Panc1 (cell line): ENCODE results near the gene PSMD8. TPM values are rescaled to one million over a fixed set of nuclear protein-coding genes. Genes with fewer than 3 reads are reported as not detected.
"Not testable (repeated sequence)": the region's sequence is repeated elsewhere in the genome, so short reads cannot be mapped to it uniquely, and the experiment has no call there.

Source experiments
- ATAC-seq: fragments of 200-7000 bp; cut with Tn5 transposase; 2 replicates; pipeline ENCODE4 v1.9.1; 2020; ENCODE audit warnings: mild to moderate bottlenecking, moderate library complexity
- BruUV-seq: library from RNA; stranded (reverse); fragments of 400-500 nt; replicated peaks from 2 replicates; lab custom pipeline; 2021; lab: Mats Ljungman, UMichigan
- CTCF ChIA-PET: fragments of 300-600 bp; sonication (Branson Sonifier 250); formaldehyde crosslinking; loops from one replicate; lab custom pipeline; 2022; ENCODE audit warnings: antibody characterized with exemption; lab: Charles Lee
- POLR2A ChIA-PET: fragments of 300-600 bp; sonication (Branson Sonifier 250); formaldehyde crosslinking; loops from one replicate; lab custom pipeline; 2022; ENCODE audit warnings: antibody characterized with exemption; lab: Charles Lee
- DNase-seq: peaks from one replicate; pipeline ENCODE4 v3.0.0-alpha.2; 2010; ENCODE audit warnings: low read depth, low spot score
- H3K27ac ChIP-seq: 2 replicates; pipeline ENCODE4 v1.5.1; 2011; ENCODE audit warnings: mild to moderate bottlenecking, low read length, inconsistent platforms
- H3K27me3 ChIP-seq: fragments of 200-500 bp; sonication (Bioruptor generic); 2 replicates; pipeline ENCODE4 v1.6.0; 2014; ENCODE audit warnings: low read length, inconsistent platforms; ENCODE audit not compliant: control insufficient read depth, insufficient read depth
- H3K36me3 ChIP-seq: fragments of 200-500 bp; sonication (Bioruptor generic); 2 replicates; pipeline ENCODE4 v1.5.1; 2014; ENCODE audit warnings: inconsistent platforms, mild to moderate bottlenecking, low read length, moderate library complexity; ENCODE audit not compliant: control insufficient read depth, insufficient read depth
- H3K4me1 ChIP-seq: 2 replicates; pipeline ENCODE4 v1.5.1; 2011; ENCODE audit warnings: inconsistent platforms, mild to moderate bottlenecking, low read length, moderate library complexity; ENCODE audit not compliant: control insufficient read depth, insufficient read depth
- H3K4me3 ChIP-seq, 2 experiments: 2 replicates each; pipeline ENCODE4 v1.5.1; 2011 to 2012; ENCODE audit warnings: low read depth in 2 of 2, low read length in 2 of 2, mild to moderate bottlenecking in 2 of 2, inconsistent platforms in 1 of 2, moderate library complexity in 1 of 2
- H3K9me3 ChIP-seq: fragments of 200-500 bp; sonication (Bioruptor generic); 2 replicates; pipeline ENCODE4 v1.5.1; 2014; ENCODE audit warnings: low read depth, mild to moderate bottlenecking, inconsistent platforms, low read length, moderate library complexity; ENCODE audit not compliant: control insufficient read depth, insufficient read depth
- POLR2AphosphoS5 ChIP-seq: IDR thresholded peaks from 2 replicates; pipeline ENCODE4 v1.6.1; 2012; ENCODE audit warnings: mild to moderate bottlenecking, low read depth, low read length, moderate library complexity
- REST ChIP-seq, 2 experiments: IDR thresholded peaks; 2 replicates each; pipeline ENCODE4 v1.6.1; 2011 to 2012; ENCODE audit warnings: low read depth in 2 of 2, control low read depth in 1 of 2, low read length in 1 of 2, mild to moderate bottlenecking in 1 of 2, moderate library complexity in 1 of 2; ENCODE audit not compliant: insufficient read depth in 1 of 2
- SIN3A ChIP-seq: IDR thresholded peaks from 2 replicates; pipeline ENCODE4 v1.6.1; 2012; ENCODE audit warnings: low read depth, mild to moderate bottlenecking, low read length, moderate library complexity, borderline replicate concordance; ENCODE audit not compliant: insufficient read depth
- TCF7L2 ChIP-seq: IDR thresholded peaks from 2 replicates; pipeline ENCODE4 v1.6.1; 2011; ENCODE audit warnings: mild to moderate bottlenecking, low read depth, low read length, inconsistent platforms
- in situ Hi-C: cut with HindIII; loops from 2 replicates; pipeline ENCODE4 v1.10.0; 2016; ENCODE audit warnings: low sequenced_read_pairs, low pct_unique_long_range_greater_than_20kb
- intact Hi-C: fragments of 100-400 bp; cut with micrococcal nuclease; formaldehyde crosslinking; loops from one replicate; pipeline ENCODE4 v1.10.0; 2022; ENCODE audit not compliant: unreplicated experiment
- total RNA-seq: library from RNA; stranded (reverse); gene quantifications from one replicate; pipeline ENCODE4 v1.2.1, GENCODE V29; 2021; ENCODE audit not compliant: unreplicated experiment
- TF ChIP-seq, protein P1 (sequence below): fragments of 450-650 bp; IDR thresholded peaks from 2 replicates; pipeline ENCODE4 v1.5.1; 2017; ENCODE audit warnings: mild to moderate bottlenecking

The PSMD8 gene
- total RNA-seq, 1 experiment from 2014 or later, result 388 TPM

DNA sequence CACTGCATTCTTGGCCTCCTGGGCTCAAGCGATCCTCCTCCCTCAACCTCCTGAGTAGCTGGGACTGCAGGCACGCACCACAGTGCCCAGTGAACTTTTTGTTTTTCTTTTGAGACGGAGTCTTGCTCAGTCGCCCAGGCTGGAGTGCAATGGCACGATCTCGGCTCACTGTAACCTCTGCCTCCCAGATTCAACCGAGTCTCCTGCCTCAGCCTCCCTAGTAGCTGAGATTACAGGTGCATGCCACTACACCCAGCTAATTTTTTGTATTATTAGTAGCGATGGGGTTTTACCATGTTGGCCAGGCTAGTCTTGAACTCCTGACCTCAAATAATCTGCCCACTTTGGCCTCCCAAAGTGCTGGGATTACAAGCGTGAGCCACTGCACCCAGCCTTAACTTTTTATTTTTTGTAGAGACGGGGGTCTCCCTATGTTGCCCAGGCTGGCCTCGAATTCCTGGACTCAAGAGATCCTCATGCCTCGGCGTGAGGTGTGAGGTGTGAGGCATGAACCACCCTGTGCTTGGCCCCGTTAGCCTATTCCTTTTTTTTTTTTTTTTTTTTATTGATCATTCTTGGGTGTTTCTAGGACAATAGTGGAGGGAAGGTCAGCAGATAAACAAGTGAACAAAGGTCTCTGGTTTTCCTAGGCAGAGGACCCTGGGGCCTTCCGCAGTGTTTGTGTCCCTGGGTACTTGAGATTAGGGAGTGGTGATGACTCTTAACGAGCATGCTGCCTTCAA lies 11.3 kb upstream of the PSMD8 start:
- H3K36me3 ChIP-seq, intact Hi-C loops, H3K27ac ChIP-seq, H3K4me1 ChIP-seq, H3K27me3 ChIP-seq, DNase-seq, ATAC-seq, H3K9me3 ChIP-seq, BruUV-seq, in situ Hi-C loops, CTCF ChIA-PET: not testable (repeated sequence)
- POLR2A ChIA-PET, result interaction anchor here (0.6 kb wide), 1 partner anchor 159 kb away, joined by 4 read pairs; no protein-coding TSS in a partner anchor
- peak overlapping the region; percentile 67 to 80 for H3K4me3 ChIP-seq

GRCh38 chr19:38367041-38367440 lies 7.3 kb upstream of the PSMD8 start:
- CTCF ChIA-PET, result interaction anchor here (0.6 kb wide), 1 partner anchor 126 kb away, joined by 5 read pairs; no protein-coding TSS in a partner anchor
- ATAC-seq, result no peak
- in situ Hi-C loops (no loop called here), intact Hi-C loops (no loop called here)
- TF ChIP-seq SIN3A (no peak), REST (IDR thresholded peaks at IDR 0.05; ENCODE audit: insufficient read depth in 1 of 2, low read depth in 2 of 2, low read length in 1 of 2) (no peak), POLR2AphosphoS5 (no peak), TCF7L2 (no peak)
- TF ChIP-seq, protein P1, sequence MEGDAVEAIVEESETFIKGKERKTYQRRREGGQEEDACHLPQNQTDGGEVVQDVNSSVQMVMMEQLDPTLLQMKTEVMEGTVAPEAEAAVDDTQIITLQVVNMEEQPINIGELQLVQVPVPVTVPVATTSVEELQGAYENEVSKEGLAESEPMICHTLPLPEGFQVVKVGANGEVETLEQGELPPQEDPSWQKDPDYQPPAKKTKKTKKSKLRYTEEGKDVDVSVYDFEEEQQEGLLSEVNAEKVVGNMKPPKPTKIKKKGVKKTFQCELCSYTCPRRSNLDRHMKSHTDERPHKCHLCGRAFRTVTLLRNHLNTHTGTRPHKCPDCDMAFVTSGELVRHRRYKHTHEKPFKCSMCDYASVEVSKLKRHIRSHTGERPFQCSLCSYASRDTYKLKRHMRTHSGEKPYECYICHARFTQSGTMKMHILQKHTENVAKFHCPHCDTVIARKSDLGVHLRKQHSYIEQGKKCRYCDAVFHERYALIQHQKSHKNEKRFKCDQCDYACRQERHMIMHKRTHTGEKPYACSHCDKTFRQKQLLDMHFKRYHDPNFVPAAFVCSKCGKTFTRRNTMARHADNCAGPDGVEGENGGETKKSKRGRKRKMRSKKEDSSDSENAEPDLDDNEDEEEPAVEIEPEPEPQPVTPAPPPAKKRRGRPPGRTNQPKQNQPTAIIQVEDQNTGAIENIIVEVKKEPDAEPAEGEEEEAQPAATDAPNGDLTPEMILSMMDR, result no peak
- Histone ChIP-seq H3K27ac (no peak overlapping the region), H3K4me3 (no peak overlapping the region), H3K4me1 (no peaks in the 10 kb centered on the region), H3K36me3 (no peaks in the 10 kb centered on the region), H3K9me3 (no peaks in the 10 kb centered on the region), H3K27me3 (no peaks in the 10 kb centered on the region)
- no peak for DNase-seq
- POLR2A ChIA-PET, result interaction anchor here (0.5 kb wide), 1 partner anchor 396 kb away, joined by 5 read pairs; no protein-coding TSS in a partner anchor
- no TSS peak for BruUV-seq

GRCh38 chr19:38369584-38369983 lies 4.8 kb upstream of the PSMD8 start:
- Histone ChIP-seq H3K4me3 (no peak overlapping the region), H3K9me3 (no peaks in the 10 kb centered on the region), H3K27me3 (no peaks in the 10 kb centered on the region), H3K27ac (no peak overlapping the region), H3K4me1 (peaks cover 3% of the 10 kb centered on the region), H3K36me3 (no peaks in the 10 kb centered on the region)
- in situ Hi-C loops (no loop called here), intact Hi-C loops (no loop called here)
- ATAC-seq, result no peak
- no TSS peak for BruUV-seq
- ChIA-PET POLR2A (no interaction called here), CTCF (no interaction called here)
- DNase-seq, result no peak
- no peak for TF ChIP-seq POLR2AphosphoS5
